ENCODE data around the gene MAPRE3.

The MAPRE3 gene

DNA sequence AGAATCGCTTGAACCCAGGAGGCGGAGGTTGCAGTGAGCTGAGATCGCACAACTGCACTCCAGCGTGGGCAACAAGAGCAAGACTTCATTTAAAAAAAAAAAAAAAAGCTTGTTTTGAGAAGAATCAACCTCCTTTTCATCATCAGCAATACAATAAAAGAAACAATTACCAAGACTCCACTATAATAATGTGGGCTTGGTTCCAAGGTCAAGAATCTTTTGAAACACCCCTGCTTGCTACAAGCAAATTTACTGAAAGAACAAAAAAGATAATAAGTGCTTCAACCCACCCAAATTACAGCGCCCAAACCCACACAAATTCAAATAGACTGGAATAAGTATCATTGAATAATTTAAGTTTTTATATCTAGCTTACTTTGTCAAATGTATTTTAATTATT lies 33.6 kb upstream of the MAPRE3 start:
- no peak for DNase-seq
- in situ Hi-C loops (cut with HindIII; ENCODE audit: low pct_ligation_motif_present, low sequenced_read_pairs) = no loop called here
- TF ChIP-seq, protein P1, sequence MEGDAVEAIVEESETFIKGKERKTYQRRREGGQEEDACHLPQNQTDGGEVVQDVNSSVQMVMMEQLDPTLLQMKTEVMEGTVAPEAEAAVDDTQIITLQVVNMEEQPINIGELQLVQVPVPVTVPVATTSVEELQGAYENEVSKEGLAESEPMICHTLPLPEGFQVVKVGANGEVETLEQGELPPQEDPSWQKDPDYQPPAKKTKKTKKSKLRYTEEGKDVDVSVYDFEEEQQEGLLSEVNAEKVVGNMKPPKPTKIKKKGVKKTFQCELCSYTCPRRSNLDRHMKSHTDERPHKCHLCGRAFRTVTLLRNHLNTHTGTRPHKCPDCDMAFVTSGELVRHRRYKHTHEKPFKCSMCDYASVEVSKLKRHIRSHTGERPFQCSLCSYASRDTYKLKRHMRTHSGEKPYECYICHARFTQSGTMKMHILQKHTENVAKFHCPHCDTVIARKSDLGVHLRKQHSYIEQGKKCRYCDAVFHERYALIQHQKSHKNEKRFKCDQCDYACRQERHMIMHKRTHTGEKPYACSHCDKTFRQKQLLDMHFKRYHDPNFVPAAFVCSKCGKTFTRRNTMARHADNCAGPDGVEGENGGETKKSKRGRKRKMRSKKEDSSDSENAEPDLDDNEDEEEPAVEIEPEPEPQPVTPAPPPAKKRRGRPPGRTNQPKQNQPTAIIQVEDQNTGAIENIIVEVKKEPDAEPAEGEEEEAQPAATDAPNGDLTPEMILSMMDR (IDR thresholded peaks at IDR 0.05; ENCODE audit: low read depth, low read length, missing control alignments) = no peak
- no peaks in the 10 kb centered on the region for H3K36me3 ChIP-seq (replicated peaks)
- no peak overlapping the region for H3K27ac ChIP-seq
- H3K4me3 ChIP-seq (ENCODE audit: low read depth, low read length) = no peak overlapping the region
- no peaks in the 10 kb centered on the region for H3K27me3 ChIP-seq (replicated peaks)

- TF ChIP-seq, protein P1 (IDR thresholded peaks at IDR 0.05; ENCODE audit: low read depth, low read length, missing control alignments) = no peak
- Histone ChIP-seq H3K4me3 (ENCODE audit: low read depth, low read length) (no peak overlapping the region), H3K27ac (no peak overlapping the region), H3K27me3 (replicated peaks) (no peaks in the 10 kb centered on the region), H3K36me3 (replicated peaks) (no peaks in the 10 kb centered on the region)
- no peak for DNase-seq
- in situ Hi-C loops (cut with HindIII; ENCODE audit: low pct_ligation_motif_present, low sequenced_read_pairs) = no loop called here
Observed at GRCh38 chr2:26938399-26939118, 31.9 kb upstream of the MAPRE3 start.

- DNase-seq = no peak
- H3K27ac ChIP-seq = no peak overlapping the region
- H3K27me3 ChIP-seq (replicated peaks) = no peaks in the 10 kb centered on the region
- in situ Hi-C loops (cut with HindIII; ENCODE audit: low pct_ligation_motif_present, low sequenced_read_pairs) = no loop called here
- no peak overlapping the region for H3K4me3 ChIP-seq (ENCODE audit: low read depth, low read length)
- no peaks in the 10 kb centered on the region for H3K36me3 ChIP-seq (replicated peaks)
- TF ChIP-seq, protein P1 (IDR thresholded peaks at IDR 0.05; ENCODE audit: low read depth, low read length, missing control alignments) = no peak
Observed at GRCh38 chr2:26940001-26940400, 30.4 kb upstream of the MAPRE3 start.

DNA sequence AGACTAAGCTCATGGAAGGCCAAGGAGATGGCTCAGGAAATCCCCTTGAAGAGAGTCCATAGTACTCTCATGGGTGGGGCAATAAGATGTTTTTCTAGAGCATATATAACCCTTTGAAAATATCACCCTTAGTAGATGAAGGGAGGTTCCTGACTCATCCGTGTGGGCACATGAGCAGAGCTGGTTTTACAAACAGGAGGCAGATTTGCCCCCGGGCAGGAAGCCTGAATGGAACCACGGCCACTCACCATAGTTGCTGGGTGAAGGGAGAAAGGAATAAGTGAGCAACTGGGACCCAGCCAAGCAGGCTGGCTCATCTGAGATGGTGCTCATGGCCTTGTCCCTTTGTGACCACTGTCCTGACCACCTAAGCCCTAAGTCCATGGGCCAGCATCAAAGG lies 29.0 kb upstream of the MAPRE3 start:
- Histone ChIP-seq H3K4me3 (ENCODE audit: low read depth, low read length) (no peak overlapping the region), H3K36me3 (replicated peaks) (no peaks in the 10 kb centered on the region), H3K27me3 (replicated peaks) (no peaks in the 10 kb centered on the region), H3K27ac (no peak overlapping the region)
- TF ChIP-seq, protein P1 (IDR thresholded peaks at IDR 0.05; ENCODE audit: low read depth, low read length, missing control alignments) = no peak
- no peak for DNase-seq
- in situ Hi-C loops (cut with HindIII; ENCODE audit: low pct_ligation_motif_present, low sequenced_read_pairs) = no loop called here

- peak; percentile 53 for DNase-seq
- no peaks in the 10 kb centered on the region for H3K36me3 ChIP-seq (replicated peaks)
- H3K27ac ChIP-seq = no peak overlapping the region
- peaks cover 2% of the 10 kb centered on the region for H3K27me3 ChIP-seq (replicated peaks)
- in situ Hi-C loops (cut with HindIII; ENCODE audit: low pct_ligation_motif_present, low sequenced_read_pairs) = no loop called here
- H3K4me3 ChIP-seq (ENCODE audit: low read depth, low read length) = no peak overlapping the region
- TF ChIP-seq, protein P1 (IDR thresholded peaks at IDR 0.05; ENCODE audit: low read depth, low read length, missing control alignments) = peak; percentile 87
Observed at GRCh38 chr2:26942543-26943295, 27.7 kb upstream of the MAPRE3 start.

All from brain microvascular endothelial cell (primary cell).